ENCODE data around the gene UGT1A5. TPM values are rescaled to one million over a fixed set of nuclear protein-coding genes. Genes with fewer than 3 reads are reported as not detected.

UGT1A5 gene
- total and polyA plus RNA-seq, 4 donors: not detected

DNA sequence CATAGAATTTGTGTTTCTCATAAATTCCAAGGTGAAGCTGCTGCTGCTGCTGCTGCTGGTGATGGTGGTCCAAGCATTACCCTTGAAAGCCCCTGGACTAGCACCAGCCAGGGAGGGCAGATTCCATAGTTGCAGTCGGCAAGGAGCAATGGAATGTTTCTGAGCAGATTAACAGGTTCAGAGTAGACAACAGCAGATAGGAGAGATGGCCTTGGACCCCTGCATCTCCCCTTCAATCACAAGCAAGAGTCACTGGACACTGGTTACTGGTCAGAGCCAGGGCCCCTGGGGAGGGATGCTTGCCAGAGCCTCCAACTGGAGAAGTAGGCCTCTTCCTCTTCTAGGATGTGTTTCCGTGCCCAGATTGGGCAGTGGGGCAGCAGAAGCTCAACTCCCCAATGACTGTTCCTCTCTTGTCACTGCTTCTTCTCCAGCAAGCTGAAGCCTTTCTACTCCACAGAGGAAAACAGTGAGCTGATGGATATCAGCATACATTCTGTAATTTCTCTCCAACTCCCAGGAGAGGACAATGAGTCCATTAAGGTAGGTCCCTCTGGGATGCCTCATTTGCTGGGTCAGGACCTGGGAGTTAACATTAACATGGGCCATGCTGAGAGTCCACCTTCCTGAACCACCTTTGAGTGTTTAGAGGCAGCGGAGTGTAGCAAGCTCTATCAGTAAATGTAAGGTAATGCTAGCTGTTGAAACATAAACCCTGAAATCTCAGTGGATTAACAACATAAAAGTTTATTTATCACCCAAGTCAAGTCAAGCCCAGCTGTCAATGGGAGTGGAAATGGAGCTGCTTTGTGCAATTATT is 100.7 kb downstream of the UGT1A5 start:
- H3K27ac ChIP-seq (ENCODE audit: low read depth, low read length): no peak overlapping the region
- H3K27me3 ChIP-seq (ENCODE audit: control insufficient read depth, insufficient read depth, low read length): no peaks in the 10 kb centered on the region
- H3K4me1 ChIP-seq (ENCODE audit: control insufficient read depth, insufficient read depth, low read length): peaks cover 5% of the 10 kb centered on the region
- H3K4me3 ChIP-seq (ENCODE audit: low read depth, low read length): no peak overlapping the region
- no peak for DNase-seq (ENCODE audit: low read depth in 4 of 6, low spot score in 6 of 6)
- H3K9me3 ChIP-seq (ENCODE audit: control insufficient read depth, insufficient read depth, low read length): no peaks in the 10 kb centered on the region
- 89% methylated on average over 2 of the region's 3 CpGs for WGBS (ENCODE audit: insufficient coverage)
- no peaks in the 10 kb centered on the region for H3K36me3 ChIP-seq (ENCODE audit: control insufficient read depth, insufficient read depth, low read length)

DNA sequence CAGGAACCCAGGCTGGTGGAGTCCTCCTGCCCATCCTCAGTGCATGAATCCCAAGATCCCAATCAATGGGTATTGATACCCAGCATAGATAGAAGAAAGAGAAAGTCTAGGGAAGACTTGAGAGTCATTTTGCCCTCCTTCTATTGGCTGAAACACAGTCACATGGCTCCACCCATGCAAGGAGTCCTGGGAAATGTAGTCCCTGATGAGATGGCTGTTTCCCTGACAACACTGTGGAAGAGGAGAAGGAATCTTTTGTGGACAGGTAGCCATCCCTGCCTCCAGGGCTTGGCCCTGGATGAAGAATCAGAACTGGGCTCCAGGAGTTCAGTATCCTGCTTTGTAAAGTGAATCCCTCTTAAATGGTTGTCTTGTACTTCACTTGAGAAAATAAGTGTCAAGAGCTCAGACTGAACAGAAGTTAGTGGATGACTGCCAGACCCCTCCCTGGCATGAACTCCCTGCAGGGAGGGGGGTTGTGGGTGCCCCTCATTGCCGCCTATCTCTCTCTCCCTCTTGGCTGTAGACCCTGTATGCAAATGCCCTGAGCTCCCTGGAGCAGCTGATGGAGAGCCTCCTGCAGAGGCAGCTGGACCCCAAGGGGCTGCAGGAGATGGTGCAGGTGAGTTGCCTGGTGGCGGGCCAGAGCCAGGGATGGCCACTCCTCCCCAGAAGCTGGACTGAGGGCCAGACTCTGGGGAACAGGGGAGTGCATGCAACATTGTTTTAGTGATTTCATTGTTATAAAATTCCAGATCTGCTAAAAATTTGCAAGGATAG is 101.5 kb downstream of the UGT1A5 start:
- H3K4me3 ChIP-seq (ENCODE audit: low read depth, low read length): no peak overlapping the region
- peaks cover 5% of the 10 kb centered on the region for H3K4me1 ChIP-seq (ENCODE audit: control insufficient read depth, insufficient read depth, low read length)
- DNase-seq (ENCODE audit: low read depth in 4 of 6, low spot score in 6 of 6): peak in 2 of 6 donors; percentile 16 to 89
- 52% methylated on average over 2 of the region's 2 CpGs for WGBS (ENCODE audit: insufficient coverage)
- H3K27me3 ChIP-seq (ENCODE audit: control insufficient read depth, insufficient read depth, low read length): no peaks in the 10 kb centered on the region
- no peaks in the 10 kb centered on the region for H3K9me3 ChIP-seq (ENCODE audit: control insufficient read depth, insufficient read depth, low read length)
- H3K27ac ChIP-seq (ENCODE audit: low read depth, low read length): no peak overlapping the region
- no peaks in the 10 kb centered on the region for H3K36me3 ChIP-seq (ENCODE audit: control insufficient read depth, insufficient read depth, low read length)

DNA sequence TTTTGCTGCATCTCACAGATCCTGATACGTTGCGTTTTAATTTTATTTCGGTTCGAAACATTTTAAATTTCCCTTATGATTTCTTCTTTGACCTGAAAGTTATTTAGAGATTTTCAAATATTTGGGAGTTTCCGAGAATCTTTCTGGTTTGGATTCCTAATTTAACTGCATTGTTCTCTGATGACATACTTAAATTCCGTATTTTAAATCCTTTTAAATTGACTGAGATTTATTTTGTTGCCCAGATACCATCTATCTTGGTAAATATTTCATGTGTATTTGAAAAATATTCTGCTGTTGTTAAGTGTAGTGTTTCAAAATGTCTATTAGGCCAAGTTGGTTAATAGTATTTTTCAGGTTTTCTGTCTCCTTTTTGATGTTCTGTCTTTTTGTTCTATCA is 103.2 kb downstream of the UGT1A5 start:
- Histone ChIP-seq H3K4me3 (ENCODE audit: low read depth, low read length) (no peak overlapping the region), H3K27ac (ENCODE audit: low read depth, low read length) (no peak overlapping the region), H3K9me3 (ENCODE audit: control insufficient read depth, insufficient read depth, low read length) (no peaks in the 10 kb centered on the region), H3K4me1 (ENCODE audit: control insufficient read depth, insufficient read depth, low read length) (peaks cover 5% of the 10 kb centered on the region), H3K36me3 (ENCODE audit: control insufficient read depth, insufficient read depth, low read length) (no peaks in the 10 kb centered on the region), H3K27me3 (ENCODE audit: control insufficient read depth, insufficient read depth, low read length) (no peaks in the 10 kb centered on the region)
- WGBS (ENCODE audit: insufficient coverage): no CpG with 5 or more reads among the region's 6 CpGs
- no peak for DNase-seq (ENCODE audit: low read depth in 4 of 6, low spot score in 6 of 6)

DNA sequence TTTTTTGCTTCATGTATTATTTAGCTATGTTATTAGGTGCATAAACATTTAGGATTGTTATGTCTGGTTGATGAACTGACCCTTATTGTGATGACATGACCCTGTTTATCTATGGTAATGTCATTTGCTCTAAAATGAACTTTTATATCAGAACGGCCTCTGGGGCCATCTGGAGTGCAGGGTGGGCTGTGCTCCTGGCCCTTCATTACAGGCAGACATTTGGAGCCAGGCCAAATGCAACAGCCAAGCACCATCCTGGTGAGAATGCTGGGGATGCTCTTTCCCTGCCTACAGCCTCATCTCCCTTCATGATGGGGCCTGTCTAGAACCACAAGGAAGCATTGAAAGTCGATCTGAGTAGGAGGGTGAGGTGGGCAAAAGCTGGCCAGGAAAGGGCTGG is 103.6 kb downstream of the UGT1A5 start:
- H3K36me3 ChIP-seq (ENCODE audit: control insufficient read depth, insufficient read depth, low read length): no peaks in the 10 kb centered on the region
- 0% methylated on average over 1 of the region's 2 CpGs for WGBS (ENCODE audit: insufficient coverage)
- H3K27ac ChIP-seq (ENCODE audit: low read depth, low read length): no peak overlapping the region
- no peak overlapping the region for H3K4me3 ChIP-seq (ENCODE audit: low read depth, low read length)
- H3K27me3 ChIP-seq (ENCODE audit: control insufficient read depth, insufficient read depth, low read length): no peaks in the 10 kb centered on the region
- no peaks in the 10 kb centered on the region for H3K9me3 ChIP-seq (ENCODE audit: control insufficient read depth, insufficient read depth, low read length)
- peaks cover 5% of the 10 kb centered on the region for H3K4me1 ChIP-seq (ENCODE audit: control insufficient read depth, insufficient read depth, low read length)
- DNase-seq (ENCODE audit: low read depth in 4 of 6, low spot score in 6 of 6): peak in 2 of 6 donors; percentile 24 to 34

DNA sequence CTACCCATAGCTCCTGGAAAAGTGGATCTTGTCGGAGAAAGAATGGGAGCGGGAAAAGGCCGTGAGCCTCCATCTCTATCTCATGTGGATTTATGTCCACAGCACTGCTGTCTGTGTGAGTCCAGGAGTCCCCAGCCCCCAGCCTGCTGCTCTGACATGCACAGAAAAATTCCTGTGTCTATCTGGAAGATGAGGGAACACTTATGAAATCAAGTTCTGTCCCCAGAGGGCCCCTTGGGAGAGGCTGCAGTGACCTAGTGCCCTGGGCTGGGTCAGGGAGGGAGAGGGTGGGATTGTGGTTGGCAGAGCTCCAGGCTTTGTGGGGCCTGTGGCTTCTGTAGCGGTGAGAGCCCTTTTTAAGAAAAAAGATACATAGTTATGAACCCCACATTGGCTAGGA is 104.1 kb downstream of the UGT1A5 start:
- no peaks in the 10 kb centered on the region for H3K36me3 ChIP-seq (ENCODE audit: control insufficient read depth, insufficient read depth, low read length)
- H3K27me3 ChIP-seq (ENCODE audit: control insufficient read depth, insufficient read depth, low read length): no peaks in the 10 kb centered on the region
- H3K4me3 ChIP-seq (ENCODE audit: low read depth, low read length): no peak overlapping the region
- WGBS (ENCODE audit: insufficient coverage): 94% methylated on average over 3 of the region's 4 CpGs
- no peaks in the 10 kb centered on the region for H3K9me3 ChIP-seq (ENCODE audit: control insufficient read depth, insufficient read depth, low read length)
- H3K4me1 ChIP-seq (ENCODE audit: control insufficient read depth, insufficient read depth, low read length): peaks cover 5% of the 10 kb centered on the region
- no peak overlapping the region for H3K27ac ChIP-seq (ENCODE audit: low read depth, low read length)
- DNase-seq (ENCODE audit: low read depth in 4 of 6, low spot score in 6 of 6): no peak

DNA sequence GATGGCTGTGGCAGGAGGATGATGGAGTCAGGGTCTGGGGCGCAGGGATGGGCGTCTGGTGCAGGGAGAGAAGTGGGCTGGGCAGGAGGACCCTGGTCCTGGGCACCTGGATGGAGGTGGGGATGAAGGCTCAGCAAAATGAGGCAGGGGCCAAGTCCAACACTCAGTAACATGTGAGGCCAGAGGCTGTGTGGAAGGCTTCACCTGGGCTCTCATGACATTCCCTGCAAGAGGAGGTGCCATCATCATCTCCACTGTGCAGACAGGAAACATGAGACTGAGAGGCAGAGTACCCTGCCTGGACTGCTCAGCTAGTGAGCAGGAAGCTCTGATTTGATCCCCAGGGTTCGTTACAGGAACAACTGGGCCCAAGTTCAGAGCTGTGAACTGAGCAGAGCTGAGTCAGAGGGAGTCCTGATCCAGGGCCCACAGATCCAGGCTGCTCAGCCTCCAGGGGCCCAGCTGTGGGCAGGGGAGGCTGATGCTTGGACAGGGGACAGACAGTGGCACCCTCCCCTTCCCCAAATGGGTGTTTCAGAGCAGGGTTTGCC is 104.7 kb downstream of the UGT1A5 start:
- Histone ChIP-seq H3K27ac (ENCODE audit: low read depth, low read length) (no peak overlapping the region), H3K4me1 (ENCODE audit: control insufficient read depth, insufficient read depth, low read length) (peaks cover 5% of the 10 kb centered on the region), H3K4me3 (ENCODE audit: low read depth, low read length) (no peak overlapping the region), H3K27me3 (ENCODE audit: control insufficient read depth, insufficient read depth, low read length) (no peaks in the 10 kb centered on the region), H3K36me3 (ENCODE audit: control insufficient read depth, insufficient read depth, low read length) (no peaks in the 10 kb centered on the region), H3K9me3 (ENCODE audit: control insufficient read depth, insufficient read depth, low read length) (no peaks in the 10 kb centered on the region)
- 87% methylated on average over 3 of the region's 3 CpGs for WGBS (ENCODE audit: insufficient coverage)
- DNase-seq (ENCODE audit: low read depth in 4 of 6, low spot score in 6 of 6): no peak

DNA sequence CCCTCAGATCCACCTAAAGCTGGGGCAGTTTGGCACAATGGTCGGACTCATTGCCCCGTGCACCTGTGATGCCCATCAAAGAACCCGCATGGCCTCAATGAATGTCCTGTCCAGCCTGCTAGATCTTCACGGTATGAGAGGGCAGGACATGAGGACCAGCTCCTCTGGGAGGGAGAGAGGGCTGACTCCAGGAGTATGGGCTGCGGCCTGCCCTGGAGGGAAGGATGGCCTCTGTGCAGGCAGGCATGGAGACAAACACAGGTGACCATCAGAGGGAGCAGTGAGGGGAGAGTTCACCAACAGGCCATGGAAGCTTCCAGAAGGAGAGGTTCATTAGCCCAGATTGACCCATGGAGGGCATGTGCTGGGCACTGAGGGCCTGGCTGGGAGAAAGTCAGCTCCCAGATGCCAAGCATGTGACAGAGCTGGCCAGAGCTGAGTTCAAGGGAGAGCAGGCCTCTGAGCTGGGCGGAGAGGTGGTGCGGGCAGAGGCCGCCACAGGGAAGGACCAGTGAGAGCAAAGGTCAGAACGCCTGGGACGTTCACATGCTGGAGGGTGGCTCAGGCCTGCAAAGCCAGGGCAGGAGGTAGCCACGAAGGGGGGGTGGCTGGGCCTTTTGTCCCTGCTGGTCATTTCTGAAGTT is 105.4 kb downstream of the UGT1A5 start:
- H3K9me3 ChIP-seq (ENCODE audit: control insufficient read depth, insufficient read depth, low read length): no peaks in the 10 kb centered on the region
- WGBS (ENCODE audit: insufficient coverage): 94% methylated on average over 11 of the region's 11 CpGs
- H3K4me1 ChIP-seq (ENCODE audit: control insufficient read depth, insufficient read depth, low read length): peaks cover 5% of the 10 kb centered on the region
- no peak for DNase-seq (ENCODE audit: low read depth in 4 of 6, low spot score in 6 of 6)
- no peaks in the 10 kb centered on the region for H3K36me3 ChIP-seq (ENCODE audit: control insufficient read depth, insufficient read depth, low read length)
- no peak overlapping the region for H3K27ac ChIP-seq (ENCODE audit: low read depth, low read length)
- no peaks in the 10 kb centered on the region for H3K27me3 ChIP-seq (ENCODE audit: control insufficient read depth, insufficient read depth, low read length)
- H3K4me3 ChIP-seq (ENCODE audit: low read depth, low read length): no peak overlapping the region

DNA sequence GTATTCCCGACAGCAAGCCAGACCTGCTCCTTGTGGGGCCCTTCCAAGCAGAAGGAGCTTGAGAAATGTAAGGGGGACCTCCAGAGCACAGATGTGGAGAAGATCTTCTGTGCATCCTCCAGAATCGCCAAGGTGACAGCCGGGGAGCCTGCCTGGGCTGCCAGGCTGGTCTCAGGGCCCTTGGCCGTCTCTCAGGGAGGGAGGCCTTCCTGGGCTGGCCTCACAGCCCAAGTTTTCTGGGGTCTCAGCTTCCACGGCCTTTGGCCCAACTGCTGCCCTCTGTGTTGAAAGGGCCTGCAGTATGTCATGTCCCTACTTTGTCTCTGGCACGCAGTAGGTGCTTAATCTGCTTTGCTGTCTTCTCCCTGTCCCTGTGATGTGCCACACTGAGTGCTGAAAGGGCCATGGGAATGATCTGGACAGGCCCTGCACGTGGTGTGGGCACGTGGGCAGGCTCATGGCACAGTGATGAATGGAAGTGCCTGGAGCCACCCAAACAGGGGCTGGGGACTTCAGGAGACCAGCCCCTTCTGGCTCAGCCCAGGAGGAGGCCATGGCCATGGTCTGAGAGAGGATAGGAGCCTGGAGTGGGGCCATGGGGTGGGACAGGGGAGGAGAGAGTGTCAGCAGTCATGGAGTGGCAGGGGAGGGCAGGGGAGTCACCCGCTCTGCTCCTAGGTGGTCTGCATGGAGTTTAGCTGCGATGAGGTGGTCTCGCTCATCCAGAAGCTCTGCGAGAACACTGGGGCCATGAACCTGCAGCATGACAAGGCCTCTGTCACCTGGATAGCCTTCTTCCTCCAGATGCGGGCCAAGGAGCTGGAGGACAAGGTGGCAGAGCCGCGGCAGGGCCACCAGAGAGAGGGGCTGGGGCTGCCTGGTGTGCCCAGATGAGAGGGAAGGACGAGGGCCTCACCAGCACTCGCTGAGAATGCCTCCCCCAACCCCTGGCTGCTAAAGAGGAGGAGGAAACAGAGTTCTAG is 106.2 kb downstream of the UGT1A5 start:
- no peak overlapping the region for H3K4me3 ChIP-seq (ENCODE audit: low read depth, low read length)
- DNase-seq (ENCODE audit: low read depth in 4 of 6, low spot score in 6 of 6): no peak
- no peak overlapping the region for H3K27ac ChIP-seq (ENCODE audit: low read depth, low read length)
- H3K4me1 ChIP-seq (ENCODE audit: control insufficient read depth, insufficient read depth, low read length): peaks cover 5% of the 10 kb centered on the region
- no peaks in the 10 kb centered on the region for H3K36me3 ChIP-seq (ENCODE audit: control insufficient read depth, insufficient read depth, low read length)
- H3K9me3 ChIP-seq (ENCODE audit: control insufficient read depth, insufficient read depth, low read length): no peaks in the 10 kb centered on the region
- WGBS (ENCODE audit: insufficient coverage): 81% methylated on average over 12 of the region's 17 CpGs
- no peaks in the 10 kb centered on the region for H3K27me3 ChIP-seq (ENCODE audit: control insufficient read depth, insufficient read depth, low read length)
